IMR-90 (cell line): Measurements from ENCODE around the gene PNMA6E. TPM values are rescaled to one million over a fixed set of nuclear protein-coding genes. Genes with fewer than 3 reads are reported as not detected.

ENCODE experiments used
- ATAC-seq: fragments of 200-7000 bp; cut with Tn5 transposase; 2 replicates; pipeline ENCODE4 v1.9.1; 2020; ENCODE audit warnings: low read depth, mild to moderate bottlenecking, moderate library complexity
- BruUV-seq: library from RNA; stranded (reverse); fragments of 400-500 nt; replicated peaks from 2 replicates; lab custom pipeline; 2021; lab: Mats Ljungman, UMichigan
- CTCF ChIA-PET: fragments of 300-600 bp; formaldehyde crosslinking; extraction: SDS; loops from one replicate; lab custom pipeline; 2021; ENCODE audit warnings: antibody characterized with exemption; lab: Yijun Ruan, JAX
- POLR2A ChIA-PET: fragments of 300-600 bp; sonication (Branson Sonifier 250); formaldehyde crosslinking; loops from one replicate; lab custom pipeline; 2022; ENCODE audit warnings: antibody characterized with exemption; ENCODE audit not compliant: unreplicated experiment; lab: Charles Lee
- DNase-seq: peaks from one replicate; pipeline ENCODE4 v3.0.0; 2013
- H2AFZ ChIP-seq: replicated peaks from 2 replicates; pipeline ENCODE3; 2013; ENCODE audit warnings: low read length, mild to moderate bottlenecking; ENCODE audit not compliant: poor library complexity
- H2AK5ac ChIP-seq: 2 replicates; pipeline ENCODE4 v1.6.1; 2013; ENCODE audit warnings: low read depth, low read length, inconsistent platforms
- H2AK9ac ChIP-seq: replicated peaks from 2 replicates; pipeline ENCODE3; 2013; ENCODE audit warnings: mild to moderate bottlenecking, low read depth, low read length, moderate library complexity; ENCODE audit not compliant: poor library complexity
- H2BK120ac ChIP-seq: 2 replicates; pipeline ENCODE4 v1.6.1; 2013; ENCODE audit warnings: low read depth, low read length, inconsistent platforms
- H2BK15ac ChIP-seq: 3 replicates; pipeline ENCODE4 v1.6.1; 2013; ENCODE audit warnings: low read depth, low read length, inconsistent platforms
- H2BK20ac ChIP-seq: 2 replicates; pipeline ENCODE4 v1.6.1; 2013; ENCODE audit warnings: low read depth, mild to moderate bottlenecking, inconsistent platforms, low read length, moderate library complexity
- H2BK5ac ChIP-seq: 2 replicates; pipeline ENCODE4 v1.6.1; 2013; ENCODE audit warnings: mild to moderate bottlenecking, low read depth, low read length, inconsistent platforms; ENCODE audit not compliant: poor library complexity, severe bottlenecking
- H3K14ac ChIP-seq: replicated peaks from 2 replicates; pipeline ENCODE4 v1.6.1; 2013; ENCODE audit warnings: low read depth, low read length, inconsistent platforms
- H3K18ac ChIP-seq: 2 replicates; pipeline ENCODE4 v1.6.1; 2013; ENCODE audit warnings: low read depth, low read length, control low read depth
- H3K23ac ChIP-seq: 2 replicates; pipeline ENCODE4 v1.6.1; 2013; ENCODE audit warnings: low read depth, low read length, inconsistent platforms
- H3K27ac ChIP-seq: 2 replicates; pipeline ENCODE4 v1.5.1; 2013; ENCODE audit warnings: mild to moderate bottlenecking, control low read depth, low read length; ENCODE audit not compliant: insufficient read depth
- H3K27me3 ChIP-seq: 2 replicates; pipeline ENCODE4 v1.6.1; 2013; ENCODE audit warnings: low read length; ENCODE audit not compliant: control insufficient read depth, insufficient read depth
- H3K36me3 ChIP-seq: 2 replicates; pipeline ENCODE4 v1.6.1; 2013; ENCODE audit warnings: low read length, mixed read lengths; ENCODE audit not compliant: control insufficient read depth, insufficient read depth
- H3K4ac ChIP-seq: 2 replicates; pipeline ENCODE4 v1.6.1; 2013; ENCODE audit warnings: low read depth, low read length, inconsistent platforms
- H3K4me1 ChIP-seq: 2 replicates; pipeline ENCODE4 v1.6.1; 2013; ENCODE audit warnings: low read length, mixed read lengths; ENCODE audit not compliant: control insufficient read depth, insufficient read depth
- H3K4me2 ChIP-seq: 2 replicates; pipeline ENCODE4 v1.6.1; 2013; ENCODE audit warnings: low read depth, mild to moderate bottlenecking, control low read depth, low read length, moderate library complexity
- H3K4me3 ChIP-seq: 2 replicates; pipeline ENCODE4 v1.5.1; 2013; ENCODE audit warnings: low read depth, mild to moderate bottlenecking, control low read depth, low read length, moderate library complexity; ENCODE audit not compliant: insufficient read depth
- H3K56ac ChIP-seq: 2 replicates; pipeline ENCODE4 v1.6.1; 2013; ENCODE audit warnings: low read length, inconsistent platforms; ENCODE audit not compliant: insufficient read depth; ENCODE audit errors: extremely low read depth
- H3K79me1 ChIP-seq, 2 experiments: 2 replicates each; pipeline ENCODE4 v1.6.1; 2013; ENCODE audit warnings: low read length in 2 of 2, inconsistent platforms in 1 of 2, low read depth in 1 of 2
- H3K9ac ChIP-seq: 2 replicates; pipeline ENCODE4 v1.6.1; 2013; ENCODE audit warnings: low read depth, low read length, control low read depth
- H3K9me1 ChIP-seq: 2 replicates; pipeline ENCODE4 v1.6.1; 2013; ENCODE audit warnings: low read length, inconsistent platforms; ENCODE audit not compliant: insufficient read depth
- H3K9me3 ChIP-seq: 2 replicates; pipeline ENCODE4 v1.6.1; 2013; ENCODE audit warnings: low read length; ENCODE audit not compliant: control insufficient read depth, insufficient read depth
- H4K20me1 ChIP-seq: 2 replicates; pipeline ENCODE4 v1.6.1; 2013; ENCODE audit warnings: low read length, inconsistent platforms; ENCODE audit not compliant: insufficient read depth
- H4K5ac ChIP-seq: 2 replicates; pipeline ENCODE4 v1.6.1; 2013; ENCODE audit warnings: mild to moderate bottlenecking, low read depth, low read length, control low read depth
- H4K8ac ChIP-seq, 2 experiments: 2 replicates each; pipeline ENCODE4 v1.6.1; 2013; ENCODE audit warnings: low read depth in 2 of 2, low read length in 2 of 2, control low read depth in 1 of 2, inconsistent platforms in 1 of 2
- H4K91ac ChIP-seq: 2 replicates; pipeline ENCODE4 v1.6.1; 2013; ENCODE audit warnings: low read depth, low read length, inconsistent platforms; ENCODE audit not compliant: insufficient read depth
- BHLHE40 ChIP-seq: fragments of 150-350 bp; IDR thresholded peaks from 2 replicates; pipeline ENCODE4 v1.6.1; 2016; ENCODE audit warnings: mild to moderate bottlenecking, low read depth, low read length
- FOS ChIP-seq: fragments of 150-350 bp; IDR thresholded peaks from 2 replicates; pipeline ENCODE4 v1.6.1; 2016; ENCODE audit warnings: low read depth, low read length
- MAFK ChIP-seq: IDR thresholded peaks from 2 replicates; pipeline ENCODE4 v1.6.1; 2012; ENCODE audit warnings: low read depth, low read length, improper control_type of control experiment
- NFE2L2 ChIP-seq: fragments of 150-350 bp; IDR thresholded peaks from 2 replicates; pipeline ENCODE4 v1.6.1; 2016; ENCODE audit warnings: low read depth, mild to moderate bottlenecking, low read length
- RAD21 ChIP-seq: IDR thresholded peaks from 2 replicates; pipeline ENCODE4 v1.6.1; 2012; ENCODE audit warnings: low read length, improper control_type of control experiment
- RCOR1 ChIP-seq: IDR thresholded peaks from 2 replicates; pipeline ENCODE4 v1.6.1; 2012; ENCODE audit warnings: mild to moderate bottlenecking, low read length, improper control_type of control experiment; ENCODE audit not compliant: insufficient replicate concordance
- RFX5 ChIP-seq: IDR thresholded peaks from 2 replicates; pipeline ENCODE4 v1.8.0; 2012; ENCODE audit warnings: low read depth, mild to moderate bottlenecking, low read length, moderate library complexity
- SMC3 ChIP-seq: fragments of 150-350 bp; IDR thresholded peaks from 2 replicates; pipeline ENCODE4 v1.6.1; 2016; ENCODE audit warnings: low read depth, mild to moderate bottlenecking, antibody characterized with exemption, low read length, moderate library complexity
- WGBS, 2 experiments: methylation state at CpG; one replicate each; pipeline versions ENCODE4 v1.1.5 to v1.1.7; 2013; ENCODE audit warnings: missing lambda C conversion rate in 2 of 2; ENCODE audit not compliant: insufficient read length in 1 of 2; ENCODE audit errors: extremely low coverage in 2 of 2; 5-methylcytosine and 5-hydroxymethylcytosine counted together
- dilution Hi-C: fragments of 300-500 bp; cut with HindIII; formaldehyde crosslinking; loops from one replicate; pipeline ENCODE4 v1.14.3; 2018; ENCODE audit warnings: low sequenced_read_pairs; ENCODE audit not compliant: unreplicated experiment
- in situ Hi-C: fragments of 300-500 bp; cut with MboI; formaldehyde crosslinking; loops from 3 replicates; pipeline ENCODE4 v1.14.3; 2019; ENCODE audit warnings: low sequenced_read_pairs, inconsistent platforms, mixed read lengths
- intact Hi-C: fragments of 100-400 bp; cut with micrococcal nuclease; formaldehyde crosslinking; loops from 2 replicates; pipeline ENCODE4 v1.10.0; 2022
- polyA plus RNA-seq, 3 experiments: library from polyadenylated mRNA; depleted of rRNA; stranded (reverse); fragments of >200 nt; gene quantifications; 2 replicates each; pipeline ENCODE4 v1.2.3, GENCODE V29; 2012; ENCODE audit warnings: low replicate concordance in 1 of 3
- total RNA-seq: library from RNA; depleted of rRNA; stranded (reverse); fragments of >200 nt; gene quantifications from 2 replicates; pipeline ENCODE4 v1.2.3, GENCODE V29; 2012

Gene PNMA6E
- total and polyA plus RNA-seq, 2 of the 4 experiments (the other 2 are of a cell fraction): not detected

GRCh38 chrX:153407736-153408135 is 6.6 kb upstream of the PNMA6E start:
- Histone ChIP-seq H2BK20ac (no peak overlapping the region), H3K4ac (no peak overlapping the region), H4K20me1 (no peaks in the 10 kb centered on the region), H3K9me1 (no peaks in the 10 kb centered on the region), H3K14ac (no peak overlapping the region), H2BK5ac (no peak overlapping the region), H2BK120ac (no peak overlapping the region), H3K18ac (no peak overlapping the region), H3K36me3 (no peaks in the 10 kb centered on the region), H3K9ac (no peak overlapping the region), H3K4me2 (no peak overlapping the region), H3K27ac (no peak overlapping the region), H3K4me3 (no peak overlapping the region), H2BK15ac (no peak overlapping the region), H2AK9ac (no peak overlapping the region), H2AK5ac (no peak overlapping the region), H3K56ac (no peak overlapping the region), H2AFZ (no peak overlapping the region), H3K4me1 (no peaks in the 10 kb centered on the region), H3K79me1 (no peaks in the 10 kb centered on the region), H4K5ac (no peak overlapping the region), H3K23ac (no peak overlapping the region), H3K9me3 (no peaks in the 10 kb centered on the region; the same call in 1 of the 2 replicates), H4K91ac (no peak overlapping the region), H4K8ac (no peak overlapping the region), H3K27me3 (peaks cover 8% of the 10 kb centered on the region)
- ATAC-seq: no peak
- no peak for DNase-seq
- 67% methylated on average over 1 of the region's 3 CpGs; no CpG with 5 or more reads in 1 of the 2 experiments for WGBS, 2 experiments
- in situ Hi-C loops: loop anchor here (25.0 kb wide), 1 partner anchor 220 kb away; the partner anchor contains the start of gene MAGEA1
- intact Hi-C loops: no loop called here
- TF ChIP-seq RFX5 (no peak), RCOR1 (no peak), FOS (no peak), SMC3 (no peak), RAD21 (no peak), BHLHE40 (no peak), NFE2L2 (no peak), MAFK (no peak)
- BruUV-seq: no TSS peak
- CTCF ChIA-PET: no interaction called here
- dilution Hi-C loops: no loop called here
- POLR2A ChIA-PET: no interaction called here
